Cerebellar nuclear complex (tissue), 1 donor: Measurements from ENCODE around the gene MAGEA4.

ENCODE experiments used
- DNase-seq, 2 experiments: peaks; one replicate each; lab custom pipeline; 2025; lab: John Stamatoyannopoulos, UW

Gene MAGEA4

GRCh38 chrX:151929126-151929525 is 16.4 kb downstream of the MAGEA4 start:
- no peak for DNase-seq

GRCh38 chrX:151935358-151935757 is 22.7 kb downstream of the MAGEA4 start:
- no peak for DNase-seq

GRCh38 chrX:151938172-151938571 is 25.5 kb downstream of the MAGEA4 start:
- DNase-seq = no peak

GRCh38 chrX:151954730-151955129 is 42.0 kb downstream of the MAGEA4 start:
- DNase-seq = no peak

GRCh38 chrX:151958101-151958500 is 45.4 kb downstream of the MAGEA4 start:
- no peak for DNase-seq

- DNase-seq = no peak
These were observed 49.3 kb downstream of the MAGEA4 start for GRCh38 chrX:151962034-151962433.

GRCh38 chrX:151966236-151966635 is 53.5 kb downstream of the MAGEA4 start:
- no peak for DNase-seq

- DNase-seq = no peak
These were observed 57.3 kb downstream of the MAGEA4 start for GRCh38 chrX:151970027-151970426.

GRCh38 chrX:151970661-151971060 is 58.0 kb downstream of the MAGEA4 start:
- DNase-seq = no peak

- DNase-seq = no peak
These were observed 60.5 kb downstream of the MAGEA4 start for GRCh38 chrX:151973060-151973661.

GRCh38 chrX:151973851-151974335 is 61.2 kb downstream of the MAGEA4 start:
- no peak for DNase-seq
